Activated CD4-positive, CD25-positive, alpha-beta regulatory T cell treated with anti-CD3 and anti-CD28 coated beads, Interleukin-2, amount 50 U/mL, for 24 hours (primary cell): ENCODE measurements around the gene LYZL2.

ENCODE experiments used
- ATAC-seq, 2 donors: fragments of 150-1000 bp; cut with Tn5 transposase; one replicate each; pipeline ENCODE4 v1.10.0; 2021; ENCODE audit warnings: mild to moderate bottlenecking in 1 of 2, moderate library complexity in 1 of 2

LYZL2 gene

GRCh38 chr10:30589441-30589840 lies 40.1 kb downstream of the LYZL2 start:
- no peak for ATAC-seq

GRCh38 chr10:30587522-30588031 lies 42.0 kb downstream of the LYZL2 start:
- ATAC-seq = peak; percentile 53 to 59

DNA sequence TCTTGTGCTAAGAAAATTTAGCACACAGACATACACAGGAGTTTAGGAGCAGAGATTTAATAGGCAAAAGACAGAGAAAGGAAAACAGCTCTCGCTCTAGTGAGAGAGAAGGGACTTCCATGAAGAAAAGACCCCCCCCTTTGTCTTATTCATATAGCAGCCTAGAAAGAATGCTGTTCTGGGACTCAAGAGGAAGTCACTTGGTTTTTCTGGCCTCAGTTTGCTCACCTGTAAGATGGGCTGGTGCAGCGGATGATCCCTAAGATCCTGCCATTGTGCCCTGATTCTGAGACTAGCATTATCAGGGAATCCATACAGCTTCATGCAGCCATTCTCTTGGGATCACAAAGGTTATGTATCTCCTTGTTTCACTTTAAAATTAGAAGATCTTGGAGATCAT lies 42.7 kb downstream of the LYZL2 start:
- no peak for ATAC-seq

DNA sequence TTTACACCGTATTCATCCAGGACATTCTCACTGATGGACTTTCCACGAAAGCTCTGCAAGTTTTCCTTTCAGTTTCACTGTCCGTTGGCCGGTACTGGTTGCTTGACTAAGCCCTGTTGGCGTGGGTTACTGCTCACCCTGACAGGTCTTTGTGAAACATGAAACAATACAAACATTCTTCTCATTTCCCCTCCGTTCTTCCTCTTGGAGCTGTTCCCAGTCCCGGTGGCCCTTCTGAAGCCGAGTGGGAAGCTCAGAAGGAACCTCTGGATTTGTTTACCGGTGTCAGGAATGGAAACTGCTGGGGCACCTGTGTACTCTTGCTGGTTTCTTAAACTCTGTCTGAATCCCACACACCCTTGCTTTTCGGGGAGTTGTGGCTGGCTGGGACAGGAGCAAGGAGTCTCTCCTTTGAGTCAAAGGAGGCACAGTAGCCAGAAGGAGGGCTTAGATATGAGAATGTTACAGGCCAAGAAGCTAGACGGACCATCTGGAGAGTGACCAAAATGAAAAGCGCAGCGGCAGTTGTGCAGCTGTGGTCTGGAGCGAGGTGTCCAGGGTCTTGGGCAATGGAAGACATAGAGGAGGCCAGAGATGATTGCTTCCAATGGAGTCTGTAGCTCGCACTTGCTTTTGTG lies 45.7 kb downstream of the LYZL2 start:
- ATAC-seq = peak in 1 of 2 donors; percentile 38

DNA sequence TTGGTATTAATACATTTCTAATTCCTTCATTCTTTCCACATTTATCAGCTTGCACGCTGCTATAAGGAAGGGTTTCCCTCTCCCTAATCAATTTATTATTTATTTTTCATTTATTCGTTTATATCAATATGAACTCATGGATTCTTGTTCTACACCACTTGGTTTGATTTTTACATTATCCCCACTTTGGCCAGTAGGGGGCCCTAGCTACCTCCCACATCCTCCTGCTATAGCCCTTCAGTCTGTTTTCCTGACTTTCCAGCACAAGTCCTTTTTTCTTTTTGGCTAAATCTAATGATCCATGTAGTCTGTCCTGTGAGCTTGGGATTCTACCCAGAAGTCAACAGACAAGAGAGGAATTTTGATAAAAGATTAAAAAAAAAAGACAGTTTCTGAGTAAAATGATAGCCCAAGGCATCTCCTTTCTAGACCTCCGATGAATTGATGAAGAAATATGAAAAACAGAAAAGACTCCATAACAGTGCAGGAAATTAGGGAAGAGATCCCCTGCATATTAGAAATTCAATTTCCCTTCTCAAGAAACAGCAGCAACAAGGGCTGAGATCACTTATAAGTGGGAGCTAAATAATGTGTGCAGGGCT lies 47.7 kb downstream of the LYZL2 start:
- ATAC-seq = no peak

- no peak for ATAC-seq
Observed at GRCh38 chr10:30580676-30581075, 48.9 kb downstream of the LYZL2 start.

- no peak for ATAC-seq
Observed at GRCh38 chr10:30580241-30580640, 49.3 kb downstream of the LYZL2 start.

DNA sequence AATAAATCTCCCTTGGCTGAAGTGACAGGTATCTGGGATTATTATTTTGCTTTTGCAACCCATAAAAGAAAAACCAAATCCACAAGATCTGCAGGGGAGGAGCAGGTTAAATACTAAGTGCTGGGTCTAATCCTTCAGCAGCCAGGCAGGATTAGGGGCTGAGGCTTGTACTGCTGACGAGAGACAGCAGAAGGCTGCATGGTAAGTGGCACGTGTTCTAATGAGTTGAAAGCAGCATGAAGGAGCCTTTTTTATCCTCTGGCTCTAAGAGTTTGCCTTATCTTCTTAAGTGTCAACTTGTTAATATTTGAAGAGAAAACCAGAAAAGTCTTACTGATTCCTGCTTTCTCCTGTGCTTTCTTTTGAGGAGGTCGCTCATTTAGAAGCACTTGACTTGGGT lies 50.0 kb downstream of the LYZL2 start:
- ATAC-seq = no peak

GRCh38 chr10:30577048-30577447 lies 52.5 kb downstream of the LYZL2 start:
- no peak for ATAC-seq

DNA sequence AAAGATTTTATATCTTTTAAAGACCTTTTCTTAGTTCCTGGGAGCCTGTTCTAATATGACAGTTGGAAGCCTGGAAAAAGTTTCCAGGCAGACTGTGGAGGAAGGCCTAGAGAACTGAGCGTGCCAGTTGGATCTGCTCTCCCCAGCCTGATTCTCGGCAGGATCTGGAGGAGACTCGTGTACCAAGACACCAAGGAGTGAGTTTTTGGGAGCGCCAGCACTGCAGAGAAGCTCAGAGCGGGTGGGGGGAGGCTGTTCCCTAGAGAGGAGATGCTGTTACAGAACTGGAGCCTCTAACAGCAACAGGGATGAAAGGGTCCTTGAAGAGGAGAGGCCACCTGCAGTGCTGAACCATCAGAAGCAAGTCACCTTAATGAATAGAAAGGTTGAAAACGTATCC lies 52.9 kb downstream of the LYZL2 start:
- ATAC-seq = no peak

DNA sequence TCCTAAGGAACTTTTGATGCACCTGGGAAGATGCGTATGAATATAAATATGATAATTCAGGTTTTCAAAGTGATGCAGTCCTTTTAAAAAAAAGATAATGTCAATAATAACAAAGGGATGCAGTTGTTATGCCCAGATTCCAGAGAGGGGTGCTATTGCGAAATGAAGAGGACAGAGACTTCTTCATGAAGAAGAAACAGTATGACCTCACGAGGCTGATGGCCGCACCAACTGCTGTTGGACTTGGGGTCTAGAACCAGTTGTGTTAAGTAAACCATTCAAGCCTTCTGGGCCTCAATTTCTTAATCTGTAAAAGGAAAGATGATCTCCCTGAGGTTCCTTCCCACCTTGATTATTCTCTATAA lies 55.1 kb downstream of the LYZL2 start:
- no peak for ATAC-seq

- no peak for ATAC-seq
Observed at GRCh38 chr10:30573721-30574431, 55.7 kb downstream of the LYZL2 start.

DNA sequence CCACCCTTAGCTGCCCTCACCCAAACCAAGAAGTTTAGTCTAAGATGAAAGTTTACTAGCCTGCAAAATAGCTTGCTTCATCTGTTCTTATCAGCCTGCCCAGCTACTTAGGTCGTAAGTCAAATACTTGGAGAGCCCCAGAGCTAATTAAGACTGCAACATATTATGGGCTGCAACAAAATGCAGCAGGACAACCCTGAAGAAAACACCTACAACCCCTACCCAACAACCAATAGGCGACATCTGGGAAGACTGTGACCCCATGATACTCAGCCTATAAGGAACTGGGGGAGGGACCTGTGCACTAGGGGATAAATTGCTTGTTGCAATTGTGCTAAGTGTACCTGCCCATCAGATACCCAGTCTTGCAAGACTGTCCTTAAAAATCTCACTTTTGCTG lies 64.1 kb downstream of the LYZL2 start:
- ATAC-seq = no peak

DNA sequence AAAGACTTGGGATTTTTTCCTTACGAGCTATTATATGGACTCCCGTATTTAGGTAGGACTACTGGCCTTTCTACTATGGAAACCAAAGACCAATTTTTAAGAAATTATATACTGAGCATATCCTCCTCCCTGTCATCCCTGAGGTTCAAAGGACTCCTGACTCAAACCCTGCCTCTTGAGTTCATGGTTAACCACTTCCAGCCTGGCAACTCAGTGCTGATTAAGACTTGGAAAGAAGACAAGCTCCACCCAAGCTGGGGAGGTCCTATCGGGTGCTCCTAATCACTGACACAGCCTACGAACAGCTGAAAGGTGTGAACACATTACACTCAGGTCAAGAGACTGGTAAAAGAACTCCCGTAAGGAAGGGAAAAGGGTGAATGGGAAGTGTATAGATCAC lies 66.8 kb downstream of the LYZL2 start:
- peak; percentile 60 to 67 for ATAC-seq
